ENCODE measurements around the gene CCDC86.

CCDC86 gene

GRCh38 chr11:60852982-60853950 is 11.4 kb downstream of the CCDC86 start:
- intact Hi-C loops (cut with micrococcal nuclease) = no loop called here
- no peak overlapping the region for H3K27ac Mint-ChIP-seq
- H3K4me1 Mint-ChIP-seq (ENCODE audit: low read depth) = peaks cover 45% of the 10 kb centered on the region
- H3K9me3 Mint-ChIP-seq = no peaks in the 10 kb centered on the region
- H3K36me3 Mint-ChIP-seq (ENCODE audit: low read depth) = peaks cover 50% of the 10 kb centered on the region
- H3K27me3 Mint-ChIP-seq = peaks cover 26% of the 10 kb centered on the region
- no peak overlapping the region for H3K4me3 Mint-ChIP-seq

DNA sequence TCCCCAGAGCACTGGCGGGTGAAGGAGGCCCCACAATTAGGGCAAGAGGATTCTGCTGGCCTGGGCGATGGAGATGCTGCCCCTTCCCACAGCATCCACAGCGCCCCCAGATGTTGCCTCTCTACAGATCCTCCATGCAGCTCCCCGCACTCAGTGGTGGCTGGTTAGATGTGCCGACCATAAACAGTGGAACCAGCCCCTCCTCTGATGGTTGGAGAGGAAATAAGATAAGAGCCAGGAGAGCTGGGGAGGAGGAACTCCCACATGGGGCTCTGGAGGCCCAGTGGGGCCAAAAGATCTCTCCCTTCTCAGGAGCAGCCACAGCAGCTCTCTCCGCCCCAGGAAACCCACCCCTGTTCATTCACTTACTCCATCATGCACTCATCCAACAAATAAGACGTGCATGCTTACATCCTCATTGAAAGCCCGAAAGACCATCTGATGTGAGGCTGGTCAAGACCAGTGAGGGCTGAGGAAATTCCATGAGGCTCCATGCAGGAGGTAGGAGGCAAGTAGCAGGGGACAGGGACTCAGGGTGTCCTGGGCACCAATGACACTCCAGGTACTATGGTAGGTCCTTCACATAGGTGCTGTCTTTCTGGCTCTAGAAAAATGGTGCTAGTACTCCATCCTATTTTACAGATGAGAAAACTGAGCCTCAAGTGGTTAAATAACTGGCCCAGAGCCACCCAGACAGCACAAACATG is 12.4 kb downstream of the CCDC86 start:
- H3K27ac Mint-ChIP-seq = no peak overlapping the region
- H3K4me3 Mint-ChIP-seq = no peak overlapping the region
- peaks cover 46% of the 10 kb centered on the region for H3K4me1 Mint-ChIP-seq (ENCODE audit: low read depth)
- peaks cover 39% of the 10 kb centered on the region for H3K36me3 Mint-ChIP-seq (ENCODE audit: low read depth)
- H3K9me3 Mint-ChIP-seq = no peaks in the 10 kb centered on the region
- peaks cover 26% of the 10 kb centered on the region for H3K27me3 Mint-ChIP-seq
- intact Hi-C loops (cut with micrococcal nuclease) = no loop called here

GRCh38 chr11:60854847-60855725 is 13.2 kb downstream of the CCDC86 start:
- peaks cover 26% of the 10 kb centered on the region for H3K27me3 Mint-ChIP-seq
- no peaks in the 10 kb centered on the region for H3K9me3 Mint-ChIP-seq
- peak overlapping the region; percentile 7 for H3K27ac Mint-ChIP-seq
- H3K4me1 Mint-ChIP-seq (ENCODE audit: low read depth) = peaks cover 48% of the 10 kb centered on the region
- H3K4me3 Mint-ChIP-seq = no peak overlapping the region
- intact Hi-C loops (cut with micrococcal nuclease) = no loop called here
- peaks cover 31% of the 10 kb centered on the region for H3K36me3 Mint-ChIP-seq (ENCODE audit: low read depth)

DNA sequence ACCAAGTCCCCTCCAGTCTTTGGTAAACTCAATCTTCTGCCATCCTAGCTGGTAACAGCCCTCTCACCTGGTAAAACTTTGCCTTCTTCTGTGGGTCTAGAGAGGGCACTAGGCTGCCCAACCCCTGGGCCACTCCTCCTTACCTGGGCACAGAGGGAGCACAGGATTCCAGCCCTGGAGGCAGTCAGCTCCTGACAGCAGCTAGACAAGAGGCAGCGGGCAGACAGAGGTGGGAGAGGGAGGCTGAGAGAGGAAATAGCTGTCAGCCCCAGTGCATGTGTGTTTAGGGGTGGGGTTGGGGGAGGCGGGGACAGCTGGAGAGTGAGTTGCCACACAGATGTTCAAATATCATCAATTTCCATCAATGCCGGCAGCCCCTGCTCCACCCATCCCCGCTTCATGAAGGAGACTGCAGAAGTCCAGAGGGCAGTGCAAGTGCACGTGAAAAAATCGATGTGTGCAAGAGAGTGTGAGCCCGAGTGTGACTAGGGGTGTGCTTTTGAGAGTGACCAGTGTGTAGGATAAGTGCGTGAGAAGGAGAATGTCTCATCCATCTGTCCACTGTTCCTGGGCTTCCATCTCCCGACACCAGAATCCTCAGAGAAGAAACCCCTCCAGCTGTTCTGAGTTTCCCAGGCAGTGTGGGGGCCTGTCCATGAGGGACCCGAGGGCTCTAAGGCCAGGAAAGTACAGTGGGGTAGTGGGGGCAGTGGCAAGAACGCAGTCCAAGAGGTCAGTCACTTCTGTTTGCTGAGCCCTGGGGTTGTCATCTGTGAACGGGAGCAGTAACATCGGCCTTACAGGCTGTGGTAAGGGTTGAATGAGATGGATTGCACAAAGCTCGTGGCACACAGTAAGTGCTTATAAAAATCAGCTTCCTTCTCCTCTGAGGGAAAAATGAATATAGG is 14.1 kb downstream of the CCDC86 start, which contains the start of gene PTGDR2:
TSS of gene PTGDR2 (minus strand) at position 225 of the 908 bp plus-strand sequence. CDS start 2,228 bp downstream, outside the sequence.
- peaks cover 43% of the 10 kb centered on the region for H3K4me1 Mint-ChIP-seq (ENCODE audit: low read depth)
- no peak within 1 kb of the TSS for H3K4me3 Mint-ChIP-seq
- peaks cover 26% of the 10 kb centered on the region for H3K27me3 Mint-ChIP-seq
- no peaks in the 10 kb centered on the region for H3K9me3 Mint-ChIP-seq
- intact Hi-C loops (cut with micrococcal nuclease) = no loop called here
- H3K36me3 Mint-ChIP-seq (ENCODE audit: low read depth) = peaks cover 22% of the 10 kb centered on the region
- peak within 1 kb of the TSS; percentile 7 for H3K27ac Mint-ChIP-seq

DNA sequence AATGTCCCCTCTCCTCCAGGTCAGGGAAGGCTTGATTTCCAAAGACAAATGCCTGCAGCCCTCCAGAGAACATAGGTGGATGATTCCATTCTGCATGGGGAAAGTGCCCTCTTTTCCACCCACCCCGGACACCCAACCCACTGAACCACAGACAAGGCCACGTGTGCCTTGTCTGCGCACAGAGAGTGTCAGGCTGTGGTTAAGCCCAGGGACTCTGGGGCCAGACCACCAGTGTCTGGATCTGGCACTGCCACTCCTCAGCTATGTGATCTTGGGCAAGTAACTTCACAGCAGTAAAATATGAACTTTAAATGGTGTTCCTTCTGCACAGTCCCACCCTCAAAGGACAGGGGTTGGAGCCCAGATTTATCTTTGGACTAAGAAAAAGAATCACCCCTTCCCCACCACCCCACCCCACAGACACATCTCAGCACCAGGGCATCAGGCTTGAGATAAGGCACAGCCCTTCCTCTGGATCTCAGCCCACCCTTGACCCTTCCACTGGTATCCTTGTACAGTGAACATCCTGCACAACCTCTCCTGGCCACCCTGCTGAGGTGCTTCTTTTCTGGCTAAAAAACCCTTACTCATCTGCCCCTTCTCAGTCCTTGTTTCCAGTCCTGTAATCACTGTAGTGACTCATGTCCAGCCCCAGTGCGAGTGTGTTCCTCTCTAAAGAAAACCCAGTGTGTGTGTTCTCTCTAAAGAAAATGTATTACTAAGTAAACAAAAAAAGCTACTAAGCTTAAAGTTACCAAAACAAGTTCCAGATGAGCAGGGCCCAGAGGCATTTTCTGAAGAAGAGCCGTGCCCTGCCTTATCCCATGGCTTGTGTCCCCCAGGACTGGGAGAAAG is 15.7 kb downstream of the CCDC86 start:
- Mint-ChIP-seq H3K36me3 (ENCODE audit: low read depth) (peaks cover 8% of the 10 kb centered on the region), H3K27me3 (peaks cover 27% of the 10 kb centered on the region), H3K27ac (no peak overlapping the region), H3K4me3 (no peak overlapping the region), H3K9me3 (no peaks in the 10 kb centered on the region), H3K4me1 (ENCODE audit: low read depth) (peaks cover 36% of the 10 kb centered on the region)
- intact Hi-C loops (cut with micrococcal nuclease) = no loop called here

- intact Hi-C loops (cut with micrococcal nuclease) = no loop called here
- H3K4me1 Mint-ChIP-seq (ENCODE audit: low read depth) = peaks cover 36% of the 10 kb centered on the region
- no peaks in the 10 kb centered on the region for H3K9me3 Mint-ChIP-seq
- H3K27me3 Mint-ChIP-seq = peaks cover 28% of the 10 kb centered on the region
- H3K36me3 Mint-ChIP-seq (ENCODE audit: low read depth) = peaks cover 4% of the 10 kb centered on the region
- H3K27ac Mint-ChIP-seq = peak overlapping the region; percentile 18
- H3K4me3 Mint-ChIP-seq = no peak overlapping the region
Observed at GRCh38 chr11:60858236-60858635, 16.3 kb downstream of the CCDC86 start.

DNA sequence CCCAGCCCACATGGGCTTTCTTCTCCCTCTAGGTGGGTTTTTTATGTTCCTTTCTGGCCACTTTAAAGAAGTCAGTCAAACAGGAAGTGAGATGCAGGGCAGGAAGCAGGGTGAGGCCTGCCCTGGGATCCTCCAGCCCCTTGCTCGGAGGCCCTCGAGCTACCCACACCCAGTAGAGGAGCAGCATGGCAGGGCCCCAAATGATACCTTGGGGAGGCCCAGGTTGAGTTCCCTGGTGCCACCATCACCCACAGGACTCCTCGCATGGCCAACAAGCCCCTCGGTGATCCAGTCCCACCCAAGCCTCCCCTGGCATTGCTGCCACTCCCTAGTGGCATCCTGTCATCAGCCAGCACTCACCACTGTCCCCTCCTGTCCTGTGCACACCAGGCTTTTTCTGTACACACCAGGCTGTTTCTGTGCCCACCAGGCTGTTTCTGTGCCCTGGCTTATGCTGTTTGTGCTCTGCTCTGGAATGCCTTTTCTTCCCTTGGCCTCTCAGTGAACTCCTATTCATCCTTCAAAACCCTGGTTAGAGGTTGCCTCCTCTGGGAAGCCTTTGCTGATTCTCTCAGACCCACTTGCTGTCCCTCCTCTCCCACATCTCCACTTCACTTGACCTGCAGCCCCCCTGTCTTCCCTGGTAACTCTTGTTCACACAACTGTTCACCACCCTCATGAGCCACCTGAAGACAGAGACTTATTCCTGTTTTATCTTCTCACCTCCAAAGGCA is 17.0 kb downstream of the CCDC86 start:
- H3K36me3 Mint-ChIP-seq (ENCODE audit: low read depth) = no peaks in the 10 kb centered on the region
- H3K9me3 Mint-ChIP-seq = no peaks in the 10 kb centered on the region
- H3K4me3 Mint-ChIP-seq = no peak overlapping the region
- intact Hi-C loops (cut with micrococcal nuclease) = no loop called here
- H3K4me1 Mint-ChIP-seq (ENCODE audit: low read depth) = peaks cover 36% of the 10 kb centered on the region
- peak overlapping the region; percentile 18 for H3K27ac Mint-ChIP-seq
- H3K27me3 Mint-ChIP-seq = peaks cover 29% of the 10 kb centered on the region

DNA sequence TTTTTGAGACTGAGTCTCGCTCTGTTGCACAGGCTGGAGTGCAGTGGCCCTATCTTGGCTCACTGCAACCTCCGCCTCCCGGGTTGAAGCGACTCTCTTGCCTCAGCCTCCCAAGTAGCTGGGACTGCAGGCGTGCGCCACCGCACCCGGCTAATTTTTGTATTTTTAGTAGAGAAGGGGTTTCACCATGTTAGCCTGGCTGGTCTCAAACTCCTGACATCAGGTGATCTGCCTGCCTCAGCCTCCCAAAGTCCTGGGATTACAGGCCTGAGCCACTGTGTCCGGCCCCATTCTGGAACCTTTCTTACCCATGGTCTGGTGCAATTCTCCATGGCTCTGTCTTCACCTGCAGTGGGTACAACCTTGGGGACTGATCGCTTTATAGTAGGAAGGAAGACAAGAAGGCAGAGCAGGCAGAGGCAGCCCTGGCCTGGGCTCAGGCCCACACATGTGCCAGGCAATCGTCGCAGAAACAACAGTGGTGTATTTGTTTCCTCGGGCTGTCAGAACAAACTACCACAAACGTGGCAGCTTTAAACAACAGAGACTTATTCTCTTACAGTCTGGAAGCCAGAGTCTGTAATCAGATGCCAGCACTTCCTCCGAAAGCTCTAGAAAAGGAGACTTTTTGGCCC is 17.8 kb downstream of the CCDC86 start:
- intact Hi-C loops (cut with micrococcal nuclease) = no loop called here
- peak overlapping the region; percentile 18 for H3K27ac Mint-ChIP-seq
- H3K4me3 Mint-ChIP-seq = no peak overlapping the region
- H3K27me3 Mint-ChIP-seq = peaks cover 21% of the 10 kb centered on the region
- no peaks in the 10 kb centered on the region for H3K9me3 Mint-ChIP-seq
- no peaks in the 10 kb centered on the region for H3K36me3 Mint-ChIP-seq (ENCODE audit: low read depth)
- peaks cover 29% of the 10 kb centered on the region for H3K4me1 Mint-ChIP-seq (ENCODE audit: low read depth)

DNA sequence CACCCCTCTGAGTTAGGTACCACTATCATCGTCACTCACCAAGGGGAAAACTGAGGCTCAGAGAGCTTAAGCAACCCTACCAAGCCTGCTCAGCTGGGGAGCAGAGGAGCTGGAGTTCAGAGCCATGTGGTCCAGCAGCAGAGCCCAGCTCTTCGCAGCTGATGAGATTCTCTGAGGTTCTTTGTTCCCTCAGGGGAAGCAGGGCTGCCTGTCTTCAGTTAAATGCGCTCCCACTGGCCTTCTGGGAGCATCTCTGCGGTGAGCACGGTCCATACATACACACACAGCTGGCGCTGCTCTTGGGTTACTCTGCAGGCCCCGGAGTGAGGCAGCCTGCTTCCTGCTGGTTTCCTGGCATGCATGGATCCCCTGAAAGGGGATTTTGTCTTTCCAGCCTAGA is 19.0 kb downstream of the CCDC86 start:
- no peaks in the 10 kb centered on the region for H3K36me3 Mint-ChIP-seq (ENCODE audit: low read depth)
- intact Hi-C loops (cut with micrococcal nuclease) = no loop called here
- H3K4me3 Mint-ChIP-seq = no peak overlapping the region
- H3K27ac Mint-ChIP-seq = no peak overlapping the region
- H3K9me3 Mint-ChIP-seq = no peaks in the 10 kb centered on the region
- peaks cover 24% of the 10 kb centered on the region for H3K4me1 Mint-ChIP-seq (ENCODE audit: low read depth)
- peaks cover 11% of the 10 kb centered on the region for H3K27me3 Mint-ChIP-seq

GRCh38 chr11:60862171-60862570 is 20.3 kb downstream of the CCDC86 start:
- peaks cover 4% of the 10 kb centered on the region for H3K27me3 Mint-ChIP-seq
- peaks cover 20% of the 10 kb centered on the region for H3K4me1 Mint-ChIP-seq (ENCODE audit: low read depth)
- no peaks in the 10 kb centered on the region for H3K9me3 Mint-ChIP-seq
- intact Hi-C loops (cut with micrococcal nuclease) = no loop called here
- no peak overlapping the region for H3K4me3 Mint-ChIP-seq
- no peaks in the 10 kb centered on the region for H3K36me3 Mint-ChIP-seq (ENCODE audit: low read depth)
- H3K27ac Mint-ChIP-seq = no peak overlapping the region

Data from dendritic cell treated with granulocyte-macrophage colony-stimulating factor and Interleukin-4, amounts not matched to agents 40 ng/mL and 50 ng/mL, for 4 days (primary cell).